ENCODE results near the gene ITGAV.

DNA sequence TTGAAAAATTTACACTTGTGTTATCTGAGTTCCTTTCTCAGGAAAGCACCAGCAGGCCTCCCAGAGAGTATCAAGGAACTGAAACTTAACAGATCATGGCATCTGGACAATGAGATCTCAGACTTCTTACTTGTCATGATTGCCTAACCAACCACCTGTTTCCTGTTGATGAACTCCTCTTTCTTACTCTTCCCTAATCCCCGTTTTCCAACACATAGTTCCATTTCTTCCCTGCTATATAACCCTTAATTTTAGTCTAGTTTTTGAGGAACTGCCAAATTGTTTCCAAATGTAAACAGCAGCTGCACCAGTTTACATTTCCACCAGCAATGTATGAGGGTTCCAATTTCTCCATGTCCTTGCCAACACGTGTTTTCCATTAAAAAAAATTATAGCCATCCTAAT lies 98.0 kb downstream of the ITGAV start:
- TF ChIP-seq POLR2AphosphoS5 (IDR thresholded peaks at IDR 0.05), result no peak
- TF ChIP-seq EP300 (IDR thresholded peaks at IDR 0.05; ENCODE audit: low read depth), result no peak
- TF ChIP-seq, protein P1, sequence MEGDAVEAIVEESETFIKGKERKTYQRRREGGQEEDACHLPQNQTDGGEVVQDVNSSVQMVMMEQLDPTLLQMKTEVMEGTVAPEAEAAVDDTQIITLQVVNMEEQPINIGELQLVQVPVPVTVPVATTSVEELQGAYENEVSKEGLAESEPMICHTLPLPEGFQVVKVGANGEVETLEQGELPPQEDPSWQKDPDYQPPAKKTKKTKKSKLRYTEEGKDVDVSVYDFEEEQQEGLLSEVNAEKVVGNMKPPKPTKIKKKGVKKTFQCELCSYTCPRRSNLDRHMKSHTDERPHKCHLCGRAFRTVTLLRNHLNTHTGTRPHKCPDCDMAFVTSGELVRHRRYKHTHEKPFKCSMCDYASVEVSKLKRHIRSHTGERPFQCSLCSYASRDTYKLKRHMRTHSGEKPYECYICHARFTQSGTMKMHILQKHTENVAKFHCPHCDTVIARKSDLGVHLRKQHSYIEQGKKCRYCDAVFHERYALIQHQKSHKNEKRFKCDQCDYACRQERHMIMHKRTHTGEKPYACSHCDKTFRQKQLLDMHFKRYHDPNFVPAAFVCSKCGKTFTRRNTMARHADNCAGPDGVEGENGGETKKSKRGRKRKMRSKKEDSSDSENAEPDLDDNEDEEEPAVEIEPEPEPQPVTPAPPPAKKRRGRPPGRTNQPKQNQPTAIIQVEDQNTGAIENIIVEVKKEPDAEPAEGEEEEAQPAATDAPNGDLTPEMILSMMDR (IDR thresholded peaks at IDR 0.05), result no peak
